Activated CD8-positive, alpha-beta T cell treated with anti-CD3 and anti-CD28 coated beads for 36 hours (primary cell): ENCODE measurements around the gene TOR1B. TPM values are rescaled to one million over a fixed set of nuclear protein-coding genes. Genes with fewer than 3 reads are reported as not detected.
A peak's percentile ranks its signal among the peaks of the same experiment; 100 is the strongest.

ENCODE experiments used
- ATAC-seq: fragments of 200-7000 bp; cut with Tn5 transposase; one replicate; pipeline ENCODE4 v1.10.0; 2021; ENCODE audit warnings: mild to moderate bottlenecking, moderate library complexity
- CTCF ChIA-PET: fragments of 350-600 bp; sonication (Branson Sonifier 250); formaldehyde crosslinking; loops from one replicate; lab custom pipeline; 2021; ENCODE audit warnings: antibody characterized with exemption; lab: Charles Lee
- POLR2A ChIA-PET: fragments of 350-600 bp; sonication (Branson Sonifier 250); formaldehyde crosslinking; loops from one replicate; lab custom pipeline; 2021; ENCODE audit warnings: antibody characterized with exemption; lab: Charles Lee
- DNase-seq: peaks from one replicate; pipeline ENCODE4 v3.0.0-alpha.2; 2020
- H3K27ac Mint-ChIP-seq: one replicate; pipeline ENCODE4 v1.8.0; 2021; ENCODE audit warnings: mild to moderate bottlenecking, mixed read lengths
- H3K27me3 Mint-ChIP-seq: one replicate; pipeline ENCODE4 v1.8.0; 2021; ENCODE audit warnings: mixed read lengths
- H3K36me3 Mint-ChIP-seq: one replicate; pipeline ENCODE4 v1.8.0; 2021; ENCODE audit warnings: low read depth, mixed read lengths
- H3K4me1 Mint-ChIP-seq: one replicate; pipeline ENCODE4 v1.8.0; 2021; ENCODE audit warnings: low read depth, mixed read lengths
- H3K4me3 Mint-ChIP-seq: one replicate; pipeline ENCODE4 v1.8.0; 2021; ENCODE audit warnings: mild to moderate bottlenecking, moderate library complexity, mixed read lengths
- H3K9me3 Mint-ChIP-seq: one replicate; pipeline ENCODE4 v1.8.0; 2021; ENCODE audit warnings: mixed read lengths
- CTCF ChIP-seq: fragments of 200-600 bp; IDR thresholded peaks from one replicate; pipeline ENCODE4 v1.8.0; 2022; ENCODE audit warnings: antibody characterized with exemption, mild to moderate bottlenecking
- intact Hi-C: fragments of 100-400 bp; cut with micrococcal nuclease; formaldehyde crosslinking; loops from one replicate; pipeline ENCODE4 v1.10.0; 2022
- total RNA-seq, 2 experiments: library from RNA; stranded (reverse); gene quantifications; one replicate each; pipeline ENCODE4 v1.2.3, GENCODE V29; 2021

Gene TOR1B
- total RNA-seq, 2 experiments from 2014 or later = 18.5 to 19.8 TPM

DNA sequence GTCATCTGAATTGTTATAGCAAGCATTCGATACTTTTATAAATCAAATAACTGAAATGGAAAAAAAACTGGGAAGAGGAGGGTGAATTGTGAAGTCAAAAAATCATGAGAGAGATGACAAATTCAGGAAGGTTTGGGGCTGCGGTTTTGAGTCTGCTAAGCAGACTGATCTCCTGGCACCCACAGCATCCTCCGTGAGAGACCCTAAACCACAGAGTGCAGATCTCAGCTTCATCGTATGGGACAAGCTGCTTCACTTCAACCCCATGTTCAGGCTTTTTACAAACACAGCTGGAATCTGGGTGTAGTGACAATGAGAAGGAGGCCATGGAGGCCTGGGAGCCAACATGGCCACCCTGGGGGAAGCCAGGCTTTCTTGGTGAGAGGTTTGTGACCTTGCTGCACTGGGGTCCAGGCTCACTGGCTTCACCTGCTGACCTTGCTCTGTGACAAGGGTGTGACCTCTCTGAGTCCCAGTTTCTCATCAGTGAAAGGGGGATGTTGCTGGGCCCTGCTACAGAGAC lies 51.7 kb downstream of the TOR1B start:
- peak; percentile 59 for DNase-seq
- Mint-ChIP-seq H3K27ac (peak overlapping the region; percentile 65), H3K4me1 (peaks cover 58% of the 10 kb centered on the region), H3K27me3 (no peaks in the 10 kb centered on the region), H3K36me3 (peaks cover 58% of the 10 kb centered on the region), H3K4me3 (peak overlapping the region; percentile 15), H3K9me3 (no peaks in the 10 kb centered on the region)
- ChIA-PET POLR2A (interaction anchor here (1.0 to 2.3 kb wide), 3 partner anchors 14 to 286 kb away, joined by 3 to 7 read pairs (median 3); partner anchors contain the start of genes C9orf78 and USP20), CTCF (no interaction called here)
- intact Hi-C loops = no loop called here
- no peak for TF ChIP-seq CTCF
- ATAC-seq = peak; percentile 57

GRCh38 chr9:129857207-129857606 lies 54.2 kb downstream of the TOR1B start:
- Mint-ChIP-seq H3K36me3 (peaks cover 59% of the 10 kb centered on the region), H3K4me3 (no peak overlapping the region), H3K27ac (no peak overlapping the region), H3K4me1 (peaks cover 64% of the 10 kb centered on the region), H3K9me3 (no peaks in the 10 kb centered on the region), H3K27me3 (no peaks in the 10 kb centered on the region)
- ATAC-seq (no peak), DNase-seq (no peak)
- ChIA-PET CTCF (no interaction called here), POLR2A (interaction anchor here (0.6 to 1.7 kb wide), 2 partner anchors 10 to 21 kb away, joined by 3 to 7 read pairs; no protein-coding TSS in a partner anchor)
- no peak for TF ChIP-seq CTCF
- intact Hi-C loops = no loop called here

- no peak for TF ChIP-seq CTCF
- ATAC-seq = no peak
- intact Hi-C loops = no loop called here
- peaks cover 66% of the 10 kb centered on the region for H3K4me1 Mint-ChIP-seq
- CTCF ChIA-PET = no interaction called here
- no peak overlapping the region for H3K27ac Mint-ChIP-seq
- H3K27me3 Mint-ChIP-seq = no peaks in the 10 kb centered on the region
- POLR2A ChIA-PET = interaction anchor here (1.0 to 1.8 kb wide), 3 partner anchors 9 to 176 kb away, joined by 3 to 7 read pairs (median 5); no protein-coding TSS in a partner anchor
- H3K4me3 Mint-ChIP-seq = no peak overlapping the region
- no peaks in the 10 kb centered on the region for H3K9me3 Mint-ChIP-seq
- no peak for DNase-seq
- peaks cover 61% of the 10 kb centered on the region for H3K36me3 Mint-ChIP-seq
These were observed 55.4 kb downstream of the TOR1B start for GRCh38 chr9:129858167-129858962.

Other genes starting within 250 kb of the TOR1B start
- not detected for gene C9orf50, start 182.1 kb upstream of the TOR1B start, total RNA-seq
- gene NTMT1, start 177.0 kb upstream of the TOR1B start, total RNA-seq = 10 to 100 TPM; 69.5 to 74.4 TPM
- gene ASB6, start 161.0 kb upstream of the TOR1B start, total RNA-seq = 10 to 100 TPM; 16.6 TPM
- 1 to 10 TPM in 1 of 2 experiments, under 1 TPM in 1; 0.85 to 1.2 TPM for gene PRRX2, start 137.5 kb upstream of the TOR1B start, total RNA-seq
- under 1 TPM; 0.20 to 0.56 TPM for gene PTGES, start 50.1 kb upstream of the TOR1B start, total RNA-seq
- 10 to 100 TPM; 31.9 to 32.4 TPM for gene TOR1A, start 21.0 kb downstream of the TOR1B start, total RNA-seq
- gene C9orf78, start 32.1 kb downstream of the TOR1B start, total RNA-seq = 10 to 100 TPM; 44.5 to 51.7 TPM
- 10 to 100 TPM; 55.3 to 55.9 TPM for gene USP20, start 32.3 kb downstream of the TOR1B start, total RNA-seq
- gene FNBP1, start 240.0 kb downstream of the TOR1B start, total RNA-seq = 100 to 1,000 TPM; 266 to 268 TPM